HG02642 (cell line): ENCODE results near the gene FBXO41.
A peak's percentile ranks its signal among the peaks of the same experiment; 100 is the strongest.

Source experiments
- ATAC-seq: cut with Tn5 transposase; IDR thresholded peaks from one replicate; pipeline ENCODE4 v1.9.1; 2021; ENCODE audit warnings: mild to moderate bottlenecking; ENCODE audit not compliant: unreplicated experiment, poor library complexity

FBXO41 gene, protein sequence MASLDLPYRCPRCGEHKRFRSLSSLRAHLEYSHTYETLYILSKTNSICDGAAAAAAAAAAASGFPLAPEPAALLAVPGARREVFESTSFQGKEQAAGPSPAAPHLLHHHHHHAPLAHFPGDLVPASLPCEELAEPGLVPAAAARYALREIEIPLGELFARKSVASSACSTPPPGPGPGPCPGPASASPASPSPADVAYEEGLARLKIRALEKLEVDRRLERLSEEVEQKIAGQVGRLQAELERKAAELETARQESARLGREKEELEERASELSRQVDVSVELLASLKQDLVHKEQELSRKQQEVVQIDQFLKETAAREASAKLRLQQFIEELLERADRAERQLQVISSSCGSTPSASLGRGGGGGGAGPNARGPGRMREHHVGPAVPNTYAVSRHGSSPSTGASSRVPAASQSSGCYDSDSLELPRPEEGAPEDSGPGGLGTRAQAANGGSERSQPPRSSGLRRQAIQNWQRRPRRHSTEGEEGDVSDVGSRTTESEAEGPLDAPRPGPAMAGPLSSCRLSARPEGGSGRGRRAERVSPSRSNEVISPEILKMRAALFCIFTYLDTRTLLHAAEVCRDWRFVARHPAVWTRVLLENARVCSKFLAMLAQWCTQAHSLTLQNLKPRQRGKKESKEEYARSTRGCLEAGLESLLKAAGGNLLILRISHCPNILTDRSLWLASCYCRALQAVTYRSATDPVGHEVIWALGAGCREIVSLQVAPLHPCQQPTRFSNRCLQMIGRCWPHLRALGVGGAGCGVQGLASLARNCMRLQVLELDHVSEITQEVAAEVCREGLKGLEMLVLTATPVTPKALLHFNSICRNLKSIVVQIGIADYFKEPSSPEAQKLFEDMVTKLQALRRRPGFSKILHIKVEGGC

DNA sequence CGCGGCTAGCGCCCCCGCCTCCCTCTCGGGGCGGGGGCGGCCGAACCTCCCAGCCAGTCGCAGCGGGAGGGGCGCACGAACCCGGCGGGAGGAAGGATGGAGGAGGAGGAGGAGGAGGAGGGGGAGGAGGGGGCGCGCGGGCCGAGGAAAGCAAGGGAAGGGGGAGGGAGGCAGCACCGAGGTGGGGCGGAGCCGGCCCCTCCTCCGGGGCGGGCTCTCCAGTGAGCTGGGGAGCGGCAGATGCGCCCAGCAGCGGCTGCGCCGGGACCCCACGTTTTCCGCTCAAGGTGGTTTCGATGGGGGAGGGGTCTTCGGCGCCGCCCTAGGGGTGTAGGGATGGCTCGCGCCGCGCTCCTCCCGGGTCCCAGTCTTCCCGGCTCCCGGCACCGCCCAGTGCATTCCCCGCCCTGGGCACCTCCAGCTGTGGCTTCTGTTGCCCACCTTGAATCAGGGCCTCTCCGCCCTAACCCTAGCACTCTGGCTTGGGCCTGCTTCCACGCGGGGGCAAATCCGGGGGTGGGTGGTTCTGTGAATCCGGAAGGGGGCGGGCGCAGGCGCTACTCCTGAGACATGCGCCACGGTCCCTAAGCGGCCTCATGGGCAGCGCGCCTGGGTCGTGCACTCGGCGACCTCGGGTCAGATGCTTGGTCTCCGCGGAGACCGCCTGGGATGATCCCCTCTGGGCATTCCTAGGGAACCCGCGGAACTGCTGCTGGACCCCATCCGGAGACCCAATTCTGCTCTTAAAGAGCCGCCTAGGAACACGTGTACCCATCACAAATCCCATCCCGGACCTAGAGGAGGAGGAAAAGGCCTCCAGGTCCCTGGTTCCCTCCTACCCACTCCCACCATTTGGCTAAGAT is at the start of gene FBXO41:
Gene FBXO41, minus strand, starts transcription at position 183 of the 863 bp plus-strand sequence. CDS start 14,848 bp downstream, outside the sequence.
- ATAC-seq: peak; percentile 82

DNA sequence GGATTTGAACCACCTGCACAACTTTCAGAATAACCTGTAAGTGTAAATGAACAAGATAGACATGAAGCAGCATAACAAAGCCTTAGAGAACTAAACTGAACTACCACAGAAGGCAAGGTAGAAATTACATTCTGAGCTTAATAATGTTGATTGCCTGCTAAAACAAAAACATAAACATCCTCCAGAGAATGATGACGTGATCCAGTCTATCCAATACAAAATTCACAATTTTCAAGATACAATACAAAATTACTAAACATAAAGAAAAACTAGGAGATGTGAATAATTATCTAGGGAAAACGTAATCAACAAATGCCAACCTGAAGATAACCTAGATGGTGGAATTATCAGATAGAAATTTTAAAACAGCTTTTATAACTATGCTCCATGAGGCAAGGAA is 49.8 kb upstream of the FBXO41 start:
- no peak for ATAC-seq

DNA sequence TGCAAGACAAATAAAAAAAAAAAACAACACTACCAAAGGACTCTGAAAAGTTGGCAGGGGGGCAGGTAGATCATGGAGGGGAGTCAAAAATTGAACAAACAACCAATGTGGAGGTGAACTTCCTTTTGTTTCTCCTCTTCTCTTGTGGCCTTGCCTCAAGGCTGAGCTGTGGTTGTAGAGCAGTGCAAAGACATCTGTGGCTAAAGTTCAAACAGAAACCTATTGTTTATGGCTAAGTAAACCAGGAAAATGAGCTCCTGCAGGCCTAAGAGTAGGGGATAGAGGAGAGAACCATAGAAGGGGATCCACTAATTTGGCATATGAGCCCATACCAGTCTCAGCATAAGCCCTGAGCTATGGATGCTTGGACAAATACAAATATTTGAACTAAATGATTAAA is 49.3 kb upstream of the FBXO41 start:
- ATAC-seq: no peak

DNA sequence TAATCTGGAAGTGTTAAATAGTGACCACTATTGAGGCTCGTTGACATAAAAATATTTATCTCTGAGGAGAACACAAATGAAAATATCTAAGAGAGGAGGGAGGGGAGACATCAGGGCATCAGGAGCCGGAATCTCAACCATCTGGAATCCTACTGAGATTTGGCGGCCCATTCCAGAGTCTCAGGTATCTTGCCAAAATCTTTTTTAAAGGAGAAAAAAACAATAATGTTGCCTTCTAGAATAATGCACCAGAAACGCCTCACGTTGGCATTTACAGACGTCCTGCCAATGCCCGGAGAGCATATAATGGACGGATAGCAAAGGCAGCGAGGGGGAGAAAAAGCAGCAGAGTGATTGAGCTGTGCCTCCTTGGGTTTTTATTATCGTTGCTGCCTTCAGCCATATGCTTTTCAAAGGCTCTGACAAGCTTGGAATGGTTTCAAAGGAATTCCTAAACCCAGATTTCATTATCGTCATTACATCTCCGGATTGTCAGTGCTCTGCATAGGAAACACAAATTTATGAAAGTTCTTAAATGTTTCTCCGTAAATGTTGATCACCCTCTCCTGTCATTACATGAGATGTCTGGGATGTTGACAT is 39.9 kb upstream of the FBXO41 start:
- ATAC-seq: no peak

DNA sequence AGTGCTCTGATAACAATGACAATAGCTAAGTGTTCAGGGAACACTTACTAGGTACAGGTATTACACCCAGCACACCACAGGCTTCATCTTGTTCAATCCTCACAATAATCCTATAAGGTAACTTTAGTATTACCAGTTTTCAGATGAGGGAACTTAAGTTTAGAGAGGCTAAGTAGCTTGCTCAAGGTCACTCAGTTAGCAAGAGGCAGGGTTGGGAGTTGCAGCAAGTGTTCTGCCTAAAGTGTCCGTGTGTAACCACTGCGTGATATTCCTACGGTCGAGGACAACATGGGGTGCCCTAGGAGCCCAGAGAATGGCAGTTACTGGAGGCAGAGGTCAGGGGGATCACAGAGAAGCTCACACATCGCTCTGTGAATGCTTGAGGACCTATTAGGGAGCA is 39.3 kb upstream of the FBXO41 start:
- ATAC-seq: no peak

DNA sequence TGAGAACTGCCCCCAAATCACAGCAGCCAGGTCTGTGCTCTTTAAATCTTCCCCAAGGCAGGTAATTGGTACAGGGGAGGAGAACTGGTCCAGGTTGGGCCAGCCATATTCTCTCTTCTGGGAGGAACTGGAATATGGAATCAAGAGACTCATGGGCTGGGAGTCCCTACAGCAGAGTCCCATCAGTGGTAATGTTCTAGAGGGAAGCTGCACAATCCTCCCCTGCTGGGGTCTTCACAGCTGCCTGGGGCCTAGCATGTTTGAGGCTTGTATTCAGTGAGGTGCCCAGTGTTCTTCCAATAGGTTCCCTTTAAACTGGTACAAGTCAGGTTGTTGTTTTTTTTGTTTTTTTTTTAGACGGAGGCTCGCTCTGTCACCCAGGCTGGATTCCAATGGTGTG is 30.2 kb upstream of the FBXO41 start:
- ATAC-seq: no peak

DNA sequence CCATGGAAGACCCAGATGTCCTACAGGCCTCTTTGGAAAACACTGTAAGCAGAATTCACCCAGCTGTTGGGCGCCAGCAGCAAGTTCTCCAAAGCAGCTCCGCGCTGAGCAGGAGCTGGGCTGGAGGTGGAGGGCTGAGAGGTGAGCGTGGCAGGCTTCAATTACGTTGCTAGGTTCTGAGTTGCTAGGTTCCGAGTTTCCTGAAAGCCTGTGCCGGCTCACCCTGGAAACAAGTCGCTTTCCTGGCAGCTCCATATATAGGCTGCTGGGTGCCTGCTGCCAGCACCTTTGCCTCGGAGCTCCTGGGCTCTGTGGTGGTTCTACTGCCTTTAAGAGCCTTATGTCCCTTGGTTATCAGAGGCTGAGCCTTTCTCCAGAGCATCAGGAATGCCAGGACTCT is 23.4 kb upstream of the FBXO41 start:
- ATAC-seq: no peak

DNA sequence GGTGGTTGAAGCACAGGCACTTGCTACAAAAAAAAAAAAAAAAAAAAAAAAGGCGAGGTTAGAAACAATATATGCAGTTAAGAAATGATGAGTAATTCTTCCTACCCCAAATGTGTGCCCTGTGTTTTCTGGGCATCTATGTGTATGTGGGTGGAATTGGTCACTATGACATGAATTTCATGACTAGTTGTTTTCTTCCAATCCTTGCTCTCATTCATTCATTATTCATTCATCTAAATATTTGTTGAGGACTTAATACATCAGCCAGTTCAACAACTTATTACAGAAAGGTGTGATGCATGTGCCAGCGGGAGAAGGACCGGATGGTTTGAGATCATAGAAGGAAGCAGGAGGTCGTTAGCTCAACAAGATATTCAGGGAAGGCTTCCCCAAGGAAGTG is 17.4 kb upstream of the FBXO41 start:
- ATAC-seq: no peak

DNA sequence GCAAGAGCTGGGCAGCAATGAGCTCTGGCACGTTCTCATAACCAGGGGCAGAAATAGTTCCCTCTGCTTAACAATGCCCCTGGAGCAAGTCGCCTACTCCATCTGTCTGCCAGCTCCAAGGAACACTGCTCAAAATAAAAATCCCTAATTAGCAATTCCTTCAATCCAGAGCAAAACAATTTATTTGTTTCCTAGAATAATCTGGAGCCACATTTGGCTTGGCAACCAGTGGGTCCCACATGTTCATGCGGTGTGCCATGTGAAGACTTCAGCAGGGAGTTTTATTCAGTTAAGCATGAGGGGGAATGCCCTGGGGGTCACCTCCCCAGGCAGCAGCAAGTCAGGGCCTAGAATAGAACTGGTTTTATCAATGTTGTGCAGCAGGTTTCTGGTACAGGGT is 16.6 kb upstream of the FBXO41 start:
- no peak for ATAC-seq

DNA sequence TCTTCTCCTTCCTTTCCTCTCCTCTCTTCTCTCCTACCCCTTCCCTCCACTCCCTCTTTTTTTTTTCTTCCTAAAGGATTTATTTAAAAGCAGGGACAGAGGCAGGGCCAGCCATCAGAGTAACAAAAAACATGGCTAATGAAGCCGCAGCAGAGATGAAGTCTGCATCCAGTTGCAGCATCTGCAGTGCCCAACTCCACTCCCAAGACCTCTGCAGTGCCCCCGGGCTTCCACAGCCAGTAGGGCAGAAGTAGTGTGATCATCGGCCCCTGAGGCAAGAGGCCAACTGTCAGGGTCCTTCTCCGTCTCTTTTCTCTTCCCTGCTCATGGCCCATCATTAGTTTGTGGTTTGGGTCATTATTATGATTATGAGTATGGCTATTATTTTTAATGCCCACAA is 13.3 kb upstream of the FBXO41 start:
- no peak for ATAC-seq

DNA sequence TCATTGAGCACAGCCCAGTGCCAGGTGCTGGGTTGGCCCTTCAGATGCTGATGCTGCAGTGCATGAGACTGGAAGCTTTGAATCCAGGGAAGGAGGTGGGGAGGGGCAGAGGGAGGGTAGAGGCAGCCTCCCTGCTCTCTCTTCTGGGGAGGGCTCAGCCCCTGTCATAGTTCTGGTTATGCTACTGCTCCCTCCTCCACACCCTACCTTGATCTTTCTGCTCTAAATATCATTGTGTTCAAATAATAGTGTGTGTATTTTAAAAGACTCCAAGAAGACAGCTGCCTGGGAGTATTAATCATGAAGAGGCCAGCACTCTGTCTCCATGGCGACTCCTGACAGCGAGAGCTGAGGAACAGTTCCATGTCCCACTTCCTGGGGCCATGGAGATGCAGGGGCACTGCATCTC is 12.9 kb upstream of the FBXO41 start:
- no peak for ATAC-seq

DNA sequence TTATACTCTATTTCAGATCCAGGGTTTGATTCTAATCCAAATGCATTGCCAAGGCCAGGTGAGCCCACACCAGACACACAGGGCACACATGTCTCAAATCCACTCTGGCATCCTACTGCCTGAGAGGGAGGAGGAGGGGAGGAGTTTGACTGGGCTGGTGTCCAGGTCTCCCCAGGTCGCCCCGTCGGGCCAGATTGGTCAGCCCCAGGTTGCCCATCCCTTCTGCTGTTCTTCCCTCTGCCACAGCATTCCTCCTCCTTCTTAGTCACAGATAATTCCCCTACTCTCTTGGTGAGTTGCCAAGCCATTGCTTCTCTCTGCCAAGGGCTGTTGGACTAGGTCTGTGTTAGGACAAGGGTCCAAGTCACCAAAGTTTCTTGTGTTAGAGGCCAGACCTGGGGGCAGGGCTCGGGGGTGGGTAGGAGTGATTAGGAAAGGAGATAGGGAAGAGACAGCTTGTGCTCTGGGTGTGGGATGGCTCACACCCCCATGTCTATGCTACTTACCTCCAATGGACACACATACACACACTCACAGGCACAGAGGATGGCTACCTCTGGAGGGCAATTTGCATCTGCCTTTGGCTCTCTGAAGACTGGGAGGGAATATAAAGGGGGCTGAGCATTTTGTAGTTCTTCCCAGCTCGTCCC is 11.6 kb upstream of the FBXO41 start:
- ATAC-seq: no peak

DNA sequence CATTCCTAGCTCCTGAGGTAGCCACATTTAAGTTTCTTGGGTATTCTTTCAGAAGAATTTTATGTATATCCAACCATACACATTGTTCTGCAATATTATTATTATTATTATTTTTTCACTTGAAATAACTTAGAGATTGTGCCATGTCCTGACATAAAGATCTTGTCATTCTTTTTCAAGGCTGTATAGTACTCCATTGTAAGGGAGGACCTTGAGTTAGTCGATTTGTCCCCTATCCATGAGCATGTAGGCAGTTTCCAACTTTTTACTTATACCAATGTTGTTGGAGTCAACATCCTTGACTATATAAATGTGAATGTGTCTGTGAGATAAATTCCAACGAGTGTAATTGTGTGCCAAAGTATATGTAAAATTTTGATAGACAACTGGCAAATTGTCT is 10.0 kb upstream of the FBXO41 start:
- no peak for ATAC-seq

DNA sequence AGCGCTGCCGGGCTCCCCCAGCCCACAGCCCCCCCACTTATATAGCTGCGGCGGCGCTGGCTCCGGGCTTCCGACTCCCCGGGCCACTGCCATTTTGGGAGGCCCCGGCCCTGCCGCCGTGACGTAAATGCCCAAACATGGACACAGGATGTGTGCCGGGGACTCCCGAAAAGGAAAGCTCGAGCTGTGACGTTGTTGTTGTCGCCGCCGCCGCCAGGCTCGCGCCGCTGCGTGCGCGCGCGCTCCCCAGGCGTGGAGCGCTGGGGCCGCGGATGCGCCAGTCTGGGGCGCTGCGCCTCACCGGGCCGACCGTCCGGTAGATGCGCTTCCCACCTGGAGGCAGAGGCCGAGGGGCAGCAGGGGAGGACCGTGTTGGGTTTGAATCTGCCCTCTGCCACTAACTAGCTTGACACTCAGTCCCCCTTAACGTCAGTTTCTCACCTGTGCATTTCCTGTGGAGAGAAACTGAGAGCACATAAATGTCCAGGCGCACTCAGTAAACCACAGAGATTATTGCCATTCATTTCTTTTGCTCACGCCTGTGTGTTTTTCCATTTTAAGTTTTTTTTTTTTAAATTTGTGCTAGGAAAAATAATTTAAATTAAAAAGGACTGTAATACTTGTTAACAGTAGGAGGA is 9.4 kb upstream of the FBXO41 start, which contains the start of gene EGR4:
Gene EGR4, minus strand, starts transcription at position 15 of the 638 bp plus-strand sequence. CDS start 231 bp downstream, outside the sequence.
- peak; percentile 90 for ATAC-seq

DNA sequence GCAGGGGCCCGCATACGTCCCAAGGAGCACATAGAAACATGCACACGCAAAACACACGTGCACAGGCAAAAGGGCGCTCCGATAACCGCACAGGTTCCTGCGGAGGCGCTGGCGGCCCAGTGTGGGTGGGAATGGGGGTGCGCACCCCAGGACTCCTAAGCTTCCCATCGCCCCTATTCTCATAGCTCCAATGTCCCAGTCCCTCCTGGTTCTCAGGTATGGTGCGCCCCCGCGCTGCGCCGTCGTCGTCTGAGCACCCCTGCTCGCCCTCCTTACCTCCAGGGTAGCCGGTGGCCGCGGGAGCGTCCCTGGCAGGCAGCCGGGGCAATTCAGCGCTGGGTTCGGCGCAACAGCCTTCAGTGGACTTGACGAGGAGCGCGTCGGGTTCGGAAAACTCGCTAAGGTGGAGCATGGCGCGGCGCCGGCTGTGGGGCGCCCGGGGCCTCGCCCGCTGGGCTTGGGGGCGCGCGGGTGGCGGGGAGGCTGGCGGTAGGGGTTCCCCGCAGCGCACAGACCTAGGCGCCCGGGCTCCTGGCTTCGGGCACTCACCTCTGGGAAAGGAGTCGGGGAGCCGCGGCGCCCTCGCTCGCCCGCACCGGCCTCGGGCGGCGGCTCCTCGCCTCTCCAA is 8.7 kb upstream of the FBXO41 start:
- peak; percentile 5 for ATAC-seq

DNA sequence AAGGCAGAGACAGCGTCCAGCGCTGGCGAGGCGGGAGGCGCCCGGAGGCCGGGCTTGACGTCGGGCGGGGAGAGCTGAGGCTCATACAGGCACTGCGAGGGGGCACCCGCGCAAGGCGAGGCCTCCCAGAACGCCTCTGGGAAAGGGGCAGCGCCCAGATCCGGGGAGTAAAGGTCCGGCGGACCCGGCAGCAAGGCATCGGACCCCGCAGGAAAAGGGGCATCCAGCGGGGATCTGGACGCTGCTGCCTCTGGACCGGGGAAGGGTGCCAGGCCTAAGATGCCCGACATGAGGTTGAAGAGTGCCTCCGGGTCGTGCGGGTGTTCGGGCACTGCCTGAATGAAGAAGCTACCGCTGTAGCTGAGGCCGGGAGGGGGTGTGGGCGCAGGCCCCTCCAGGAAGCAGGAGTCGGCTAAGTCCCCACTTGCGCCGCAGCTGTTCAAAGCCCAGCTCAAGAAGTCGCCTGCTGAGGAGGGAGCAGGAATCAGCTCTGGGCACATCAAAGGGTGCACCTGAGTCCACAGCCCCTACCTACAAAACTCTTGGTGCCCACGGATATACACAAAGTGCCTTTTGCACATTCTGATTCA is 8.1 kb upstream of the FBXO41 start:
- no peak for ATAC-seq

DNA sequence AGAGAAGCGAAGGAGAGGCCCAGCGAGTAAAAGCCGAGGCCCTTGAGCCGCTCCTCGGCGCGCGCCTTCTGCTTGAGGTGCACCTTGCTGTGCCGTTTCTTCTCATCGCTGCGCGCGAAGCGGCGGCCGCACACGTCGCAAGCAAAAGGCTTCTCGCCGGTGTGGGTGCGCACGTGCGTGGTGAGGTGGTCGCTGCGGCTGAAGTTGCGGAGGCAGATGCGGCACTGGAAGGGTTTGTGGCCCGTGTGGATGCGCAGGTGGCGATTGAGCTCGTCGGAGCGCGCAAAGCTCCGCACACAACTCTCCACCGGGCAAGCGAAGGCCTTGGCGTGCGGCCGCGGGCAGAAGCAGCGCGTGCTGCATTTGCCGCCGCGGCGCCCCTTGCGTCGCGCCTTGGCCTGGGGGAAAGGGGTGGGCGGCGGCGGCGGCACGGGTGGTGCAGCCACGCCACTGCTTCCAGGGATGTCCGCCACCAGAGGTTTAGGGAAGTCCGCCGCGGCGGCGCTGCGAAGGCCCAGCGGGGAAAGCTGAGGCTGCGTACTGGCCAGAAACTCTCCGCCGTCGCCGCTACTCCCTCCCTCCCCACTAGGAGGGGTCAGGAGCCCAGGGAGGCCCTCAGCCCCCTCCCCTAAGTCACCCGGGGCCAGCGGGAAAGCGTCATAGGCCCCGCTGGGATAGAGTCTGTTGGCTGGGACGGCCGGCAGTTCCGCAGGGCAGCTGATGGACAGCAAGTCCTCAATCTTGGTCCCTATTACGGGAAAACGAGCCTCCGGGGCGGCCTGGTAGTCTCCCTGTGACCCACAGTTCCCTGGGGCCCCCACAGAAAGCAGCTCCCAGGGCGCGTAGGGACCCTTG is 7.4 kb upstream of the FBXO41 start:
- no peak for ATAC-seq
